IPS-15b (cell line): ENCODE data around the gene SLC25A19.

Experiments
- H3K27me3 ChIP-seq: one replicate; pipeline ENCODE4 v1.6.1; 2013; ENCODE audit warnings: low read length; ENCODE audit not compliant: control insufficient read depth, insufficient read depth
- H3K36me3 ChIP-seq: one replicate; pipeline ENCODE4 v1.6.1; 2013; ENCODE audit warnings: low read length; ENCODE audit not compliant: control insufficient read depth, insufficient read depth
- H3K4me1 ChIP-seq: one replicate; pipeline ENCODE4 v1.6.1; 2013; ENCODE audit warnings: mild to moderate bottlenecking, low read length; ENCODE audit not compliant: control insufficient read depth, insufficient read depth
- H3K4me3 ChIP-seq: one replicate; pipeline ENCODE4 v1.5.1; 2013; ENCODE audit warnings: low read depth, low read length
- H3K9ac ChIP-seq: one replicate; pipeline ENCODE4 v1.6.1; 2013; ENCODE audit warnings: low read depth, mild to moderate bottlenecking, low read length
- H3K9me3 ChIP-seq: one replicate; pipeline ENCODE4 v1.6.1; 2013; ENCODE audit warnings: mild to moderate bottlenecking, low read length; ENCODE audit not compliant: control insufficient read depth, insufficient read depth

The SLC25A19 gene

DNA sequence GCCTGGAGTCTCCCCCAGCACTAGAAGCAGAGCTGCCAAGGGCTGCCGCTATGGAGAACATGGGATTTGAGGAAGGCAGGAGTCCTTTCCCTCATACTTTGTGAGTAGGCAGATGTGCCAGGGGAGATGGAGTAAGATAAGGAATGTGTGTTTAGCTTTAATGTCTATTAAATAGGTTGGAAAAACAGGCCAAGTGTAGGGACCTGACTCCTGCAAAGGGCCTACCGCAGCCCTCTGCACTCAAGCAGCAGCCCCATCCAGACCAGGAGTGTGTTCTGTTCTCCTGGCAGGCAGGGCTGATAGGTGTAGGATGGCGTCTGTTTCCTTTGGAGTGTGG, 16.4 kb downstream of the SLC25A19 start:
- Histone ChIP-seq H3K4me3 (no peak overlapping the region), H3K27me3 (no peaks in the 10 kb centered on the region), H3K36me3 (peaks cover 12% of the 10 kb centered on the region), H3K9ac (no peak overlapping the region), H3K4me1 (peaks cover 5% of the 10 kb centered on the region), H3K9me3 (no peaks in the 10 kb centered on the region)

DNA sequence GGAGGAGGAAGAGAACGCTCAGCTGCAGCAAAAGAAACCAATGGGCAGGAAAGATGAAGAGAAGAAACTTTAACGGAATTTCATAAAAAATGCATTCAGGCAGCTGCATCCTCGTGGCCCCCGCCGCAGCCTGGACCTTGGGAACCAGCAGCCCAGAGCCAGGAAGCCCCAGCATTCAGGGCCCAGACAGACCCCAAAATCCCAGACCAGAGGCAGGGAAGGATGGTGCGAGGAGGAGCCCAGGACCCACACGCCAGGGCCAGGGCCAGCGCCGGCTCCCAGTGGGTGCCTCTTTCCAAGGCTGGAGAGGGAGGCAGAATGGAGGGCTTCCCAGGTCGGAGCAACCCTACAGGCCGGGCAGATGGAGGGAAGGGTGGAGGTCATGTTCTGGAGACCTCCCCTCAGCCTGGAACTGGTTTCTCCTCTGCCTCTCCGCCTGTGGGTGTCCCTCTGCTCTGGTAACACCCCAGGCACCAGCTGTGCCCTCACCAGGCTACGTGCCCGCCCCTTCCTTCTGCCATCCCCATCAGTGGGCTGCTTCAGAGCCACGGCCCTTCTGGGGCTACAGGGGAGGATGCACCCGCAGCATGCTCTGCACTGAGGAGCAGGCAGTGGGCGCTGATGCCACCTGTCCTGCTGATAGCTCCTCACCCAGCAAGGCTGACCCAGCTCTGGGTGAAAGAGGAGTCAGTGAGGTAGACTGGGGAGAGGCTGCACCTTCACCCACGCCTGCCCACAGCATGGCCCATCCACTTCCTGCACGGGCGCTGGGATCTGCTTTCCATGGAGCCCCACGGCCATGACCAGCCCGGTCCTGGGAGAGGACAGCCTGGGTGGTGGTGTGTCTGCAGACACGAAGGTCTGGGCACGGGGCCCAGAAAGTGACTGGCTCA, 17.0 kb downstream of the SLC25A19 start:
- Histone ChIP-seq H3K9me3 (no peaks in the 10 kb centered on the region), H3K36me3 (peaks cover 9% of the 10 kb centered on the region), H3K4me3 (peak overlapping the region; percentile 67), H3K4me1 (peaks cover 8% of the 10 kb centered on the region), H3K27me3 (no peaks in the 10 kb centered on the region), H3K9ac (peak overlapping the region; percentile 66)

DNA sequence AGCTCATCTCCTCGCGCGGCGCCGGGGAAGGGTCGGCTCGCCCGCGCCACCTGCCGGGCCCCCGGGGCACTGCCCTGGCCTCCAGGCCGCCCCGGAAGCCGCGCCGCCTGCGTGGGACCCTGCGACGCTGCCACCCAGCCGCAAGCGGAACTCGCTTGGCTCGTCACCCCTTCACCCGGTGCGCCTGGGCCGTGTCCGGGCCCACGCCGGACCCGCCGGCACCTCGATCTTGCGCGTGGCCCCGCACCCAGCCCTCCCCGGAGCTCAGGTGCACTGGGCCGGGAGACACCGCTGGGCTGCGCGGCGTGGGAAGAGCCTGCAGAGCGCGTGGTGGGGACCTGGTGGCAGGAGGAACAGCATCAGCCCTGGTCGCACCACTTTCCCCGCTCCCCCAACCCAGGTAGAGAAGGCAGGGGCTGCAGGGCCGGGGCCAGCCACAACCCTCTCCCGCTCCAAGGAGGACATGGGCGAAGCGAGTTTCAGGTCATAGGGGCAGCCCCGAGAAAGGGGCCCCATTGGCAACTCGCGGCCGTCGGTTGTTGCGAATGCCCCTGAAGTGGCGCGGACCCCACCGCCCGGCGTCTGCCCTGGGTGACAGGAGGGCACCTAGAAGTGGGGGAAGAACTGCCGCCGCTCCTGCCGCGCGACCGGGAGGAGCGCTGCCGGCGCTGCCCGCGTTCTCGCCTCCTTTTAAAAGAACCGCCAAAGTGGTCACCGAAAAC, 17.8 kb downstream of the SLC25A19 start:
- Histone ChIP-seq H3K4me1 (peaks cover 8% of the 10 kb centered on the region), H3K9ac (peak overlapping the region; percentile 66), H3K4me3 (peak overlapping the region; percentile 67), H3K36me3 (peaks cover 15% of the 10 kb centered on the region), H3K9me3 (no peaks in the 10 kb centered on the region), H3K27me3 (no peaks in the 10 kb centered on the region)

DNA sequence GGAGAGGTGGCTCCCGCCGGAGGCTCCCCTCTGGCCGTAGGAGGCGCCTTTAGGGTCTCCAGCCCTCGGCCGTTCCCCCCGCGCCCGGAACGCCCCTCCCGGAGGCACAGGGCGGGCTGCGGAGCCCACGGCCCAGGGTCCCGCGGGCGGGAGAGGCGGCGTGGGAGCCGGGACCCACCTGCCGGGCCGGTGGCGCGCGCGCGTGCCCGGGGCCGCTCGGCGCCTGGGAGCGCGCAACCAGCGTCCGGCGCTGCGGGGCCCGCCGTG, 18.3 kb downstream of the SLC25A19 start, which contains the start of gene MIF4GD:
Gene MIF4GD (minus strand): TSS at position 266 of the 267 bp plus-strand sequence. CDS start 1,036 bp downstream, outside the sequence.
- H3K4me1 ChIP-seq, result peaks cover 8% of the 10 kb centered on the region
- no peaks in the 10 kb centered on the region for H3K9me3 ChIP-seq
- H3K4me3 ChIP-seq, result peak within 1 kb of the TSS; percentile 90
- no peaks in the 10 kb centered on the region for H3K27me3 ChIP-seq
- H3K9ac ChIP-seq, result peak within 1 kb of the TSS; percentile 66
- peaks cover 20% of the 10 kb centered on the region for H3K36me3 ChIP-seq

DNA sequence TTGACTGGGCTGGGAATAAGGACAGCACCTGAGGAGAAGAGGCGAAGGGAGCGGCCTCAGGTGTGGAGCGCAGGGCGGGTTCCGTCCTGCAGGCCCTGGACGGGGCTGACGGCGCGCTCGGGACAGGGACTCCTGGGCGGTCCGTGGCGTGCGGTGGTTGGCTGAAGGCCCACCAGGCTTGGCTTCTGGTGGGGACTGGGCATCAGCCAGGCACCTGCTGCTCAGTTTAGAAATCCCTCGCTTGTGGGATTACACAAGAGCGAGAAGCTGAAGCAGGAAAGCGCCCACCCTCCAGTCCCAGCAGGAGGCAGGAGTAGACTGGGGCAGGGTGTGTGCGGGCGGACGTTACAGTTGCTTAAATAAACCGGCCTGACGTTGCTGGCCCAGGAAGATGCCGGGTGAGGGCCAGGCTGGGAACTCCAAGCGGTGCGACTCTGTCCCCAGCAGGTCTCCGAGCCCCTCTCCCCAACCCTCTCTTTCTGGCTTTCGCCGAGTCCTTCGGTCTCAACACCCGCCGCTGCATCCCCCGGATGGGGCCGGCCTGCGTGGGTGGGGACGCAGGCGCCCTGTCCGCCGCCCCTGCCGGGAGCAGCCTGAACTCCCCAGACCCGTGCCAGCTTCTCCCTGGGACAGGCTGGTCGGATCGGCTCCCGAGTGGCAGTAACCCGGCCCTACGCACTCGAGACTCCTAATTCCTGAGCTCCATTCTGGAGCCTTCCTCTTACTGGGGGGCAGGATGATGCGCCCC, 18.8 kb downstream of the SLC25A19 start:
- Histone ChIP-seq H3K4me3 (peak overlapping the region; percentile 90), H3K9ac (peak overlapping the region; percentile 63), H3K4me1 (peaks cover 8% of the 10 kb centered on the region), H3K9me3 (no peaks in the 10 kb centered on the region), H3K36me3 (peaks cover 25% of the 10 kb centered on the region), H3K27me3 (no peaks in the 10 kb centered on the region)

DNA sequence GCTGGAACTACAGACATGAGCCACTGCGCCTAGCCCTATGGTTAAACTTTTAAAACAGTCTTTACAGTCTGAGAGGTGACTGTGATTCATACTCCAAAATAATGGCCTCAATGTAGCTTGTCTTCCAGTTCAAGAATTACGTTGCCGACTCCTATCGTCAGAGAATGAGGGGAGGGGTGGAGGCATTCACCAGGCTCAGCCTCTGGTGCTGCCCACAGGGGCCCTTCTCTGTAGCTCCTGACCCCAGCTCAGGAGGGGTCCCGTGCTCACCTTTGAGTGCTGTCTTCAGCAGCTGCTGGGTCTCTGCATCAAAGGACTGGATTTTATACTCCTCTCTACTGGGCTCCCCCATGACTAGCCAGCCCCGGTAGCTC, 19.4 kb downstream of the SLC25A19 start:
- peaks cover 26% of the 10 kb centered on the region for H3K36me3 ChIP-seq
- peak overlapping the region; percentile 63 for H3K9ac ChIP-seq
- H3K9me3 ChIP-seq, result no peaks in the 10 kb centered on the region
- H3K27me3 ChIP-seq, result no peaks in the 10 kb centered on the region
- H3K4me1 ChIP-seq, result peaks cover 8% of the 10 kb centered on the region
- peak overlapping the region; percentile 90 for H3K4me3 ChIP-seq

DNA sequence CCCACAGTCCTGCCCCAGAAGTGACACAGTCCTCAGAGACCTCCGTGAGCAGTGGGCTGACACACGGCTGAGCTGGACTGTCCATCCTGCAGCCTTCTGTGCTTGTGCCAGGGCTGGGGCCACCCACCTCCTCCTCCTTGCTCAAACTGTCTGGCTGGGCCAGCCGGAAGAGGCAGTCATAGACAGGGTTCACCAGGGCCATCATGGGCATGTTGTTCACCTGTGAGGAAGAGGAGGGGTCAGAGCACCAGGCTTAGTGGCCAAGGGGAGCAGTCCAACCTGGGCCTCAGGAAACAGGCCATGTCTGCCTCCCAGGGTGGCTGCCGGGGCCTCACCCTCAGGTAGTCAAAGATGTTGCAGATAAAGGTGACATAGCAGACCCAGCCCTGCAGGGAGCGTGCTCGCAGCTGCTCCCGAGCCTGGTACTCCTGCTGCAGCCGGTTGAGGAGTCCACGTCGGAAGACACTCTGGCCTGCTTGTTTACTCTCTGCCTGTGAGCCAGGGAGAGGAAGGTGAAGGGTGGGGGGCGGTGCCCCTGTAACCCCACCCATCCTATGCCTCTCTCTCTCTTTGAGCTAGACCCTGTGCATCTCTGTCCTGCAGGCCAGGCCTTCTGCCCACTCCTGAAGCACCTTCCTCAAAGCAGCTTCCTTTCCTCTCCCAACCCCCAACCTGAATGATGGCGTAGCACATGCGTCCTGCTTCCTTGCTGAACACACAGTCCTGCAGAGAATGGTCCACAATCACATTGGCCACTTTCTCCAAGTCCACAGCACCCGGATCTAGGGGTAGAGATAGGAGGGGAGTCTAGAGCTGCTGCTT, 21.6 kb downstream of the SLC25A19 start:
- peaks cover 11% of the 10 kb centered on the region for H3K4me1 ChIP-seq
- peaks cover 31% of the 10 kb centered on the region for H3K36me3 ChIP-seq
- H3K4me3 ChIP-seq, result no peak overlapping the region
- no peaks in the 10 kb centered on the region for H3K9me3 ChIP-seq
- no peak overlapping the region for H3K9ac ChIP-seq
- H3K27me3 ChIP-seq, result no peaks in the 10 kb centered on the region

DNA sequence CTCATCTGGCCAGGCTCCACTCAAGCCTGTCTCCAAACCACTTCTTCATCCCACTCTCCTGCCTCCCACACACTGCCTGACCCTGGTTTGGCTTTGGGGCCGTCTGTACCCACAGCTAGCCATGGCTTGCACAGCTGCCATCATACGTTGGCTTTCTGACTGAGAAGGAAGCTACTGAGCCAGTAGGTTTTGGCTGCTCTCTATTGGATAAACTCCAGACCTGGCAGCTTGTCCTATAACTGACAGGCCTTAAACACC, 22.2 kb downstream of the SLC25A19 start:
- H3K9me3 ChIP-seq, result no peaks in the 10 kb centered on the region
- no peak overlapping the region for H3K9ac ChIP-seq

DNA sequence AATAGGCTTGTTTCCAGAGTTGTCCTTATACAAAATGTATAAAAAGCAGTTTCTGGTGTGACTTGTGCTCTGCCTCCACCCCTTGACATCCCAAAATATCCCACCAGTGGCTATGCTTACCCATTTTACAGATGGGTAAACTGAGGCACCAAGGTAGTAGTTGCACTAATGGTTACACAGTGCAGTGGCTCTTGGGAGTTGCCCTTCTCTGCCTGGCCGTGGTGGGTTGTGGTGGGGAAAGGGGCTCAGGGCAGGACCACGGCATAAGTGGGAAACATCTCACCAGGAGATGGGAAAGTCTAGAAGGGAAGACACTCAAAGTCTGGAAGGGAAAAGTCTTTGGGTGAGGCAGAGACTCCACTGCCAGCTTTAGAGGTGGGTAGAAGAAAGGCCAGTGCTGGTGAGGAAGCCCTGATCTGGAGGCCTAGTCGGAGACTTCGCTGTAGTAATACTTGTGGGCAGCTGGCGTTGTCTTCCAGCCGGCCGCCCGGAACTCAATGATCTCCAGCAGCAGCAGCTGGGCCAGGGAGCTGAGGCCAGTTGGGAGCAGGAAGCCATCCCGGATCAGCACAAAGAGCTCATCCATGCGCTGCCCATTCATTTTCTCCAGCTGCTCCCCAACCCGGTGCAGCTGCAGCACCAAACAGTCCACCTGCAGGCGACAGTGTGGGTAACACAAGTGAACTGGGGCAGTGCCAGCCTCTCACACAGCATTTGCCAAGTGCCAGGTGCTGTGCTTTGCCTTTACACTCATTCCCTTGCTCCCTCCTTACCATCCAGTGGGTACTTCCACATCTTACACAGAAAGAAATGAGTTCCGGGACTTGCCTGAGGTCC, 22.7 kb downstream of the SLC25A19 start:
- no peaks in the 10 kb centered on the region for H3K27me3 ChIP-seq
- no peak overlapping the region for H3K9ac ChIP-seq
- H3K4me1 ChIP-seq, result peaks cover 13% of the 10 kb centered on the region
- peaks cover 31% of the 10 kb centered on the region for H3K36me3 ChIP-seq
- H3K4me3 ChIP-seq, result no peak overlapping the region
- H3K9me3 ChIP-seq, result no peaks in the 10 kb centered on the region

More for the DNA sequence above, 22.2 kb downstream of the SLC25A19 start:
- Histone ChIP-seq H3K4me3 (no peak overlapping the region), H3K27me3 (no peaks in the 10 kb centered on the region), H3K4me1 (peaks cover 13% of the 10 kb centered on the region), H3K36me3 (peaks cover 31% of the 10 kb centered on the region)

DNA sequence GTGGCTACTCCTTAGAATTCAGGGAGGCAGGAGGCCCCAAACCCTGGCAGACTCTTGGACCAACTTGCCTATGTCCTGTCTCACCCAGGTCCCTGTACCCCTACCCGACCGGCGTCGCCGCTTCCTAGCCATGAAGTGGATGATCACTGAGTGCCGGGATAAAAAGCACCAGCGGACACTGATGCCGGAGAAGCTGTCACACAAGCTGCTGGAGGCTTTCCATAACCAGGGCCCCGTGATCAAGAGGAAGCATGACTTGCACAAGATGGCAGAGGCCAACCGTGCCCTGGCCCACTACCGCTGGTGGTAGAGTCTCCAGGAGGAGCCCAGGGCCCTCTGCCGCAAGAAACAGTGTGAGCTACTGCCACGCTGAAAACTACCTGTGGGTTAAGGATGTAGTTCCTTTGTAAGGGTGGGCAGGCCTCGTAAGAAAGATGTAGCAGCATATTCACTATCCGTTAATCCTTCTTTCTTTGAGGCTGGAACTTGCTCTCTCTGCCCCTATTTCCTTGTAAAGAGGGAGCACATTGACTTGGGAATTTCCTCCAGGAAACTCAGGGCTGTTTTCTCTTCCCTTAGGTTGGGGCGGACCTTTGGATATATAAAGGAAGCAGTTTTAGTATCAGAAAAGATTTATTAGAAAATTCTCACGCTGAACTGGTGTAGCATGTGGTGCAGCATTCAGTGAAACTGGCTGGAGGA, 23.5 kb downstream of the SLC25A19 start:
- Histone ChIP-seq H3K36me3 (peaks cover 31% of the 10 kb centered on the region), H3K4me3 (no peak overlapping the region), H3K9me3 (no peaks in the 10 kb centered on the region)

More for the DNA sequence above, 23.5 kb downstream of the SLC25A19 start:
- Histone ChIP-seq H3K27me3 (no peaks in the 10 kb centered on the region), H3K4me1 (peaks cover 13% of the 10 kb centered on the region), H3K9ac (no peak overlapping the region)
